H1 (cell line): ENCODE data around the gene PTPRT. TPM values are rescaled to one million over a fixed set of nuclear protein-coding genes. Genes with fewer than 3 reads are reported as not detected.

Experiments used
- CTCF ChIA-PET: fragments of 300-600 bp; sonication (Branson Sonifier 250); formaldehyde crosslinking; loops from one replicate; lab custom pipeline; 2021; ENCODE audit not compliant: partially characterized antibody; lab: Charles Lee
- POLR2A ChIA-PET: fragments of 300-600 bp; sonication (Branson Sonifier 250); formaldehyde crosslinking; loops from one replicate; lab custom pipeline; 2021; ENCODE audit warnings: inconsistent platforms; ENCODE audit not compliant: partially characterized antibody; lab: Charles Lee
- DNase-seq, 2 experiments: peaks; one replicate each; pipeline versions ENCODE4 v3.0.0 to v3.0.0-alpha.2; 2010 to 2022; ENCODE audit warnings: low spot score in 2 of 2, low read depth in 1 of 2, mixed read lengths in 1 of 2
- FAIRE-seq: peaks from 2 replicates; lab custom pipeline; 2011; peaks lifted over from hg19 to GRCh38; lab: Jason Lieb, UNC
- H2AFZ ChIP-seq: 2 replicates; pipeline ENCODE4 v1.8.1; 2012; ENCODE audit warnings: low read length, inconsistent platforms
- H2AK5ac ChIP-seq: 2 replicates; pipeline ENCODE4 v1.6.1; 2013; ENCODE audit warnings: low read depth, low read length
- H2BK120ac ChIP-seq: replicated peaks from 2 replicates; pipeline ENCODE3; 2013; ENCODE audit warnings: low read depth, low read length, inconsistent platforms
- H2BK12ac ChIP-seq: 2 replicates; pipeline ENCODE4 v1.6.1; 2013; ENCODE audit warnings: low read depth, low read length
- H2BK15ac ChIP-seq: 2 replicates; pipeline ENCODE4 v1.6.1; 2013; ENCODE audit warnings: low read length
- H2BK20ac ChIP-seq: 2 replicates; pipeline ENCODE4 v1.6.1; 2013; ENCODE audit warnings: low read length
- H2BK5ac ChIP-seq: 2 replicates; pipeline ENCODE4 v1.6.1; 2013; ENCODE audit warnings: low read depth, low read length
- H3K14ac ChIP-seq: 2 replicates; pipeline ENCODE4 v1.6.1; 2013; ENCODE audit warnings: inconsistent platforms; ENCODE audit not compliant: insufficient read length
- H3K18ac ChIP-seq: 2 replicates; pipeline ENCODE4 v1.6.1; 2013; ENCODE audit warnings: low read length; ENCODE audit errors: extremely low read depth
- H3K23ac ChIP-seq: 2 replicates; pipeline ENCODE4 v1.6.1; 2013; ENCODE audit warnings: inconsistent platforms; ENCODE audit not compliant: insufficient read length
- H3K23me2 ChIP-seq: 2 replicates; pipeline ENCODE4 v1.6.1; 2013; ENCODE audit warnings: low read depth, low read length
- H3K27ac ChIP-seq: 2 replicates; pipeline ENCODE4 v1.6.1; 2011; ENCODE audit warnings: low read depth, low read length, inconsistent platforms
- H3K27me3 ChIP-seq, 4 experiments: replicated peaks in 1 of 4; 1 replicate in 1 of 4; 2 replicates in 3 of 4; pipeline versions ENCODE4 v1.6.1 to v1.8.1; 2011 to 2013; ENCODE audit warnings: low read length in 3 of 4, mild to moderate bottlenecking in 3 of 4, inconsistent platforms in 2 of 4, mixed read lengths in 2 of 4, moderate library complexity in 1 of 4; ENCODE audit not compliant: control insufficient read depth in 3 of 4, insufficient read depth in 3 of 4; ENCODE audit errors: extremely low read depth in 1 of 4
- H3K36me3 ChIP-seq, 4 experiments: 2 replicates each; pipeline versions ENCODE4 v1.6.1 to v1.8.1; 2011 to 2013; ENCODE audit warnings: mild to moderate bottlenecking in 4 of 4, low read length in 3 of 4, moderate library complexity in 2 of 4, control low read depth in 1 of 4, inconsistent platforms in 1 of 4; ENCODE audit not compliant: insufficient read depth in 4 of 4, control insufficient read depth in 2 of 4
- H3K4ac ChIP-seq: replicated peaks from 2 replicates; pipeline ENCODE3; 2013; ENCODE audit warnings: low read length, low read depth, mixed read lengths, inconsistent platforms; ENCODE audit not compliant: insufficient read length
- H3K4me1 ChIP-seq, 4 experiments: replicated peaks in 1 of 4; 1 replicate in 1 of 4; 2 replicates in 3 of 4; pipeline versions ENCODE4 v1.6.1 to v1.8.1; 2011 to 2013; ENCODE audit warnings: low read length in 3 of 4, inconsistent platforms in 2 of 4, mixed read lengths in 1 of 4; ENCODE audit not compliant: insufficient read depth in 4 of 4, control insufficient read depth in 3 of 4
- H3K4me2 ChIP-seq, 2 experiments: 2 replicates each; pipeline versions ENCODE4 v1.6.1 to v1.8.1; 2011 to 2013; ENCODE audit warnings: low read depth in 2 of 2, low read length in 2 of 2, control low read depth in 1 of 2, inconsistent platforms in 1 of 2, mild to moderate bottlenecking in 1 of 2; ENCODE audit not compliant: insufficient read depth in 1 of 2
- H3K4me3 ChIP-seq, 4 experiments: fragments of 200-600, 300-600 bp in 1 of 4; sonication (generic), shearing (Covaris generic), sonication (Bioruptor Twin) in 1 of 4; 2 replicates each; pipeline versions ENCODE4 v1.5.1 to v1.8.1; 2011 to 2016; ENCODE audit warnings: low read length in 4 of 4, low read depth in 3 of 4, control low read depth in 2 of 4, inconsistent platforms in 2 of 4, mild to moderate bottlenecking in 2 of 4, mixed read lengths in 1 of 4, moderate library complexity in 1 of 4; ENCODE audit not compliant: insufficient read depth in 2 of 4; ENCODE audit errors: extremely low read depth in 1 of 4
- H3K56ac ChIP-seq: replicated peaks from 2 replicates; pipeline ENCODE3; 2013; ENCODE audit warnings: low read depth, mild to moderate bottlenecking, mixed read lengths, low read length, inconsistent platforms; ENCODE audit not compliant: insufficient read length
- H3K79me1 ChIP-seq: 2 replicates; pipeline ENCODE4 v1.6.1; 2013; ENCODE audit warnings: low read depth, low read length, control low read depth
- H3K79me2 ChIP-seq, 2 experiments: 2 replicates each; pipeline versions ENCODE4 v1.6.1 to v1.8.1; 2012 to 2013; ENCODE audit warnings: low read length in 2 of 2, mild to moderate bottlenecking in 2 of 2, inconsistent platforms in 1 of 2; ENCODE audit not compliant: insufficient read depth in 2 of 2, control insufficient read depth in 1 of 2
- H3K9ac ChIP-seq, 4 experiments: replicated peaks in 1 of 4; 1 replicate in 1 of 4; 2 replicates in 3 of 4; pipeline versions ENCODE4 v1.6.1 to v1.8.1; 2011 to 2013; ENCODE audit warnings: low read depth in 3 of 4, low read length in 3 of 4, control low read depth in 2 of 4, mild to moderate bottlenecking in 2 of 4, moderate library complexity in 2 of 4, inconsistent platforms in 1 of 4; ENCODE audit errors: extremely low read depth in 1 of 4
- H3K9me3 ChIP-seq, 2 experiments: 2 replicates each; pipeline versions ENCODE4 v1.6.1 to v1.8.1; 2012 to 2013; ENCODE audit warnings: mild to moderate bottlenecking in 2 of 2, moderate library complexity in 2 of 2, control low read depth in 1 of 2, inconsistent platforms in 1 of 2, low read depth in 1 of 2, low read length in 1 of 2, mixed read lengths in 1 of 2; ENCODE audit not compliant: insufficient read depth in 2 of 2
- H4K20me1 ChIP-seq, 2 experiments: replicated peaks in 1 of 2; 2 replicates each; pipeline versions ENCODE3 to v1.8.1; 2011 to 2013; ENCODE audit warnings: inconsistent platforms in 2 of 2, low read length in 2 of 2, mild to moderate bottlenecking in 1 of 2; ENCODE audit not compliant: insufficient read depth in 2 of 2, control insufficient read depth in 1 of 2
- H4K5ac ChIP-seq: 2 replicates; pipeline ENCODE4 v1.6.1; 2013; ENCODE audit warnings: low read length, low read depth, mixed read lengths, inconsistent platforms; ENCODE audit not compliant: insufficient read length
- H4K8ac ChIP-seq: 2 replicates; pipeline ENCODE4 v1.8.0; 2013; ENCODE audit warnings: mild to moderate bottlenecking, moderate library complexity, low read length, inconsistent platforms; ENCODE audit not compliant: insufficient read depth; ENCODE audit errors: extremely low read depth
- H4K91ac ChIP-seq: replicated peaks from 2 replicates; pipeline ENCODE3; 2013; ENCODE audit warnings: low read length, mixed read lengths, inconsistent platforms; ENCODE audit not compliant: insufficient read length
- CBX5 ChIP-seq: fragments of 300-800, 300-1000 bp; sonication (generic); IDR thresholded peaks from 2 replicates; pipeline ENCODE4 v1.7.1; 2016; ENCODE audit warnings: antibody characterized with exemption, low read length, low read depth
- CREB1 ChIP-seq: IDR thresholded peaks from 2 replicates; pipeline ENCODE4 v1.6.1; 2012; ENCODE audit warnings: inconsistent platforms
- EZH2 ChIP-seq: fragments of 200-600 bp; sonication (generic); IDR thresholded peaks from 2 replicates; pipeline ENCODE4 v1.7.1; 2012; ENCODE audit warnings: low read depth, mild to moderate bottlenecking, moderate library complexity, low read length, inconsistent platforms; ENCODE audit not compliant: severe bottlenecking
- KDM5A ChIP-seq: fragments of 200-600 bp; IDR thresholded peaks from 2 replicates; pipeline ENCODE4 v1.7.1; 2012; ENCODE audit warnings: mild to moderate bottlenecking, low read length, inconsistent platforms, mixed read lengths
- NANOG ChIP-seq: IDR thresholded peaks from 2 replicates; pipeline ENCODE4 v1.6.1; 2011; ENCODE audit warnings: low read length, low read depth, mild to moderate bottlenecking, inconsistent platforms; ENCODE audit not compliant: insufficient read depth, poor library complexity, severe bottlenecking
- POLR2AphosphoS5 ChIP-seq: IDR thresholded peaks from 2 replicates; pipeline ENCODE4 v1.6.1; 2011; ENCODE audit warnings: low read depth, low read length
- RFX5 ChIP-seq: IDR thresholded peaks from 2 replicates; pipeline ENCODE4 v1.6.1; 2011; ENCODE audit warnings: low read depth, low read length, improper control_type of control experiment, borderline replicate concordance
- SP1 ChIP-seq: IDR thresholded peaks from 2 replicates; pipeline ENCODE4 v1.6.1; 2011; ENCODE audit warnings: low read depth, low read length
- ZNF274 ChIP-seq: IDR thresholded peaks from 2 replicates; pipeline ENCODE4 v1.7.0; 2012; ENCODE audit warnings: low read length, borderline replicate concordance; ENCODE audit errors: extremely low read depth
- WGBS, 2 experiments: shearing (Covaris generic) in 1 of 2; methylation state at CpG; one replicate each; pipeline versions ENCODE4 v1.1.6 to v1.1.7; 2013 to 2015; ENCODE audit warnings: low lambda C conversion rate in 2 of 2, mixed read lengths in 2 of 2, inconsistent platforms in 1 of 2, low coverage in 1 of 2, missing lambda C conversion rate in 1 of 2; ENCODE audit not compliant: insufficient replicate concordance in 2 of 2, insufficient coverage in 1 of 2, insufficient read length in 1 of 2; ENCODE audit errors: extremely low coverage in 1 of 2, missing lambda C conversion rate in 1 of 2; 5-methylcytosine and 5-hydroxymethylcytosine counted together
- polyA plus RNA-seq, 7 experiments: library from polyadenylated mRNA; depleted of rRNA in 3 of 7; stranded (reverse) in 5 of 7; unstranded in 2 of 7; fragments of >200 nt in 5 of 7; fragments of 200-250 nt in 2 of 7; gene quantifications; 1 replicate in 5 of 7; 2 replicates in 1 of 7; 4 replicates in 1 of 7; pipeline versions ENCODE4 v1.2.1 to v1.2.3, GENCODE V29; 2011 to 2013; ENCODE audit warnings: missing spikeins in 2 of 7, mixed read lengths in 2 of 7
- total RNA-seq: library from RNA; stranded (reverse); fragmentation: NEBNext Ultra II Directional; extraction: Animal tissue kit (Norgen Biotek cat#: 25700); gene quantifications from 2 replicates; pipeline ENCODE4 v1.2.1, GENCODE V29; 2021
- TF ChIP-seq, protein P1 (sequence below): IDR thresholded peaks from 2 replicates; pipeline ENCODE4 v1.6.1; 2012; ENCODE audit warnings: inconsistent platforms
- TF ChIP-seq, protein P2 (sequence below): IDR thresholded peaks from 2 replicates; pipeline ENCODE4 v1.6.1; 2011; ENCODE audit warnings: low read length, improper control_type of control experiment
- TF ChIP-seq, protein P3 (sequence below): IDR thresholded peaks from 2 replicates; pipeline ENCODE4 v1.6.1; 2012; ENCODE audit warnings: low read length, inconsistent platforms

The PTPRT gene
- total and polyA plus RNA-seq, 2 of the 8 experiments (the other 6 are each of a cell fraction or from before 2014, with no cell fraction given), result 0.33 to 1.8 TPM

DNA sequence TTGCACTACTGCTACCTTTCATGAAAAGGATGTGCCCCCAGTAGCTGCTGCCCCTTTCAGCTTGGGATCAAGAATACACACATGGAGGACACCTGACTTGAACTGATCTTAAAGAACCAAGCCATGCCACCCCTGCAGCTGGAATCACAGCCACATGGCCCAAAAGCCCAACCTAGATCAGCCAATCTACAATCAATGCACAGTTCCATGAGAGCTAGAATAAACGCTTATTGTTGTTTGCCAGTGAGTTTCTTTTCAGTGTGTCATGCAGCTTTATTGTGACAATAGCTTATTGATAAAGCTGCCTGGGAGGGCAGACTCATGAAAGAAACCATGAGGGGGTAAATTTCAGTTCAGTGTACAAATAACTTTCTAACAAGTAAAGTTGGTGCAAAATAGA is 397.7 kb downstream of the PTPRT start:
- WGBS, 2 experiments, result 75% methylated on average over 1 of the region's 1 CpG; no CpG with 5 or more reads in 1 of the 2 experiments
- Histone ChIP-seq H3K9me3 (no peaks in the 10 kb centered on the region), H3K4me2 (no peak overlapping the region), H2BK5ac (no peak overlapping the region), H3K79me1 (no peaks in the 10 kb centered on the region), H4K8ac (no peak overlapping the region), H4K91ac (no peak overlapping the region), H3K27me3 (no peaks in the 10 kb centered on the region), H4K5ac (no peak overlapping the region), H4K20me1 (no peaks in the 10 kb centered on the region), H2AK5ac (no peak overlapping the region), H3K79me2 (no peaks in the 10 kb centered on the region), H2BK12ac (no peak overlapping the region), H3K23ac (no peak overlapping the region), H3K4me3 (no peak overlapping the region), H3K4ac (no peak overlapping the region), H3K18ac (no peak overlapping the region), H3K14ac (no peak overlapping the region), H2AFZ (no peak overlapping the region), H3K56ac (no peak overlapping the region), H2BK120ac (no peak overlapping the region), H3K36me3 (no peaks in the 10 kb centered on the region), H3K9ac (no peak overlapping the region), H2BK20ac (no peak overlapping the region), H3K23me2 (no peaks in the 10 kb centered on the region), H3K4me1 (no peaks in the 10 kb centered on the region), H2BK15ac (no peak overlapping the region), H3K27ac (no peak overlapping the region)
- ChIA-PET CTCF (interaction anchor here (0.6 to 1.7 kb wide), 2 partner anchors 29 to 763 kb away, joined by 3 to 4 read pairs; no protein-coding TSS in a partner anchor), POLR2A (no interaction called here)
- DNase-seq, result no peak
- FAIRE-seq, result no peak
- TF ChIP-seq, protein P1, sequence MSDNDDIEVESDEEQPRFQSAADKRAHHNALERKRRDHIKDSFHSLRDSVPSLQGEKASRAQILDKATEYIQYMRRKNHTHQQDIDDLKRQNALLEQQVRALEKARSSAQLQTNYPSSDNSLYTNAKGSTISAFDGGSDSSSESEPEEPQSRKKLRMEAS, result no peak
- no peak for TF ChIP-seq CBX5
- TF ChIP-seq ZNF274, result no peak
- TF ChIP-seq, protein P2, sequence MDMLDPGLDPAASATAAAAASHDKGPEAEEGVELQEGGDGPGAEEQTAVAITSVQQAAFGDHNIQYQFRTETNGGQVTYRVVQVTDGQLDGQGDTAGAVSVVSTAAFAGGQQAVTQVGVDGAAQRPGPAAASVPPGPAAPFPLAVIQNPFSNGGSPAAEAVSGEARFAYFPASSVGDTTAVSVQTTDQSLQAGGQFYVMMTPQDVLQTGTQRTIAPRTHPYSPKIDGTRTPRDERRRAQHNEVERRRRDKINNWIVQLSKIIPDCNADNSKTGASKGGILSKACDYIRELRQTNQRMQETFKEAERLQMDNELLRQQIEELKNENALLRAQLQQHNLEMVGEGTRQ, result no peak
- TF ChIP-seq, protein P3, sequence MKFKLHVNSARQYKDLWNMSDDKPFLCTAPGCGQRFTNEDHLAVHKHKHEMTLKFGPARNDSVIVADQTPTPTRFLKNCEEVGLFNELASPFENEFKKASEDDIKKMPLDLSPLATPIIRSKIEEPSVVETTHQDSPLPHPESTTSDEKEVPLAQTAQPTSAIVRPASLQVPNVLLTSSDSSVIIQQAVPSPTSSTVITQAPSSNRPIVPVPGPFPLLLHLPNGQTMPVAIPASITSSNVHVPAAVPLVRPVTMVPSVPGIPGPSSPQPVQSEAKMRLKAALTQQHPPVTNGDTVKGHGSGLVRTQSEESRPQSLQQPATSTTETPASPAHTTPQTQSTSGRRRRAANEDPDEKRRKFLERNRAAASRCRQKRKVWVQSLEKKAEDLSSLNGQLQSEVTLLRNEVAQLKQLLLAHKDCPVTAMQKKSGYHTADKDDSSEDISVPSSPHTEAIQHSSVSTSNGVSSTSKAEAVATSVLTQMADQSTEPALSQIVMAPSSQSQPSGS, result no peak
- no peak for TF ChIP-seq NANOG
- TF ChIP-seq POLR2AphosphoS5, result no peak
- no peak for TF ChIP-seq SP1
- TF ChIP-seq RFX5, result no peak
- no peak for TF ChIP-seq KDM5A
- TF ChIP-seq CREB1, result no peak
- TF ChIP-seq EZH2, result no peak
